Smooth muscle cell (in vitro differentiated cells): Measurements from ENCODE around the gene ATP9A. TPM values are rescaled to one million over a fixed set of nuclear protein-coding genes. Genes with fewer than 3 reads are reported as not detected.

Experiments
- DNase-seq: peaks from one replicate; lab custom pipeline; 2025; ENCODE audit not compliant: unreplicated experiment; lab: John Stamatoyannopoulos, UW
- H2AFZ ChIP-seq: fragments of 200-600 bp; sonication (generic); 2 replicates; pipeline ENCODE4 v1.6.0; 2016; ENCODE audit warnings: antibody characterized with exemption, low read depth, mild to moderate bottlenecking
- H3F3A ChIP-seq: fragments of 200-600 bp; sonication (generic); 2 replicates; pipeline ENCODE4 v1.6.0; 2017; ENCODE audit warnings: antibody characterized with exemption, low read depth
- H3K27ac ChIP-seq: fragments of 200-600 bp; sonication (generic); 2 replicates; pipeline ENCODE4 v1.5.1; 2016; ENCODE audit warnings: low read depth, mild to moderate bottlenecking
- H3K27me3 ChIP-seq: fragments of 200-600 bp; sonication (generic); 2 replicates; pipeline ENCODE4 v1.6.1; 2016; ENCODE audit warnings: low read depth, mild to moderate bottlenecking
- H3K36me3 ChIP-seq: fragments of 200-600 bp; sonication (generic); 2 replicates; pipeline ENCODE4 v1.5.1; 2016; ENCODE audit warnings: low read depth
- H3K4me1 ChIP-seq: fragments of 200-600 bp; sonication (generic); 2 replicates; pipeline ENCODE4 v1.5.1; 2016; ENCODE audit warnings: low read depth
- H3K4me2 ChIP-seq: fragments of 200-600 bp; sonication (generic); 2 replicates; pipeline ENCODE4 v1.6.0; 2016; ENCODE audit warnings: mild to moderate bottlenecking
- H3K4me3 ChIP-seq: fragments of 200-600 bp; sonication (generic); 2 replicates; pipeline ENCODE4 v1.5.1; 2016; ENCODE audit warnings: mild to moderate bottlenecking
- H3K79me2 ChIP-seq: fragments of 200-600 bp; sonication (generic); 2 replicates; pipeline ENCODE4 v1.6.0; 2016; ENCODE audit warnings: low read depth, mild to moderate bottlenecking
- H3K9ac ChIP-seq: fragments of 200-600 bp; sonication (generic); 2 replicates; pipeline ENCODE4 v1.6.0; 2016; ENCODE audit warnings: low read depth
- H3K9me3 ChIP-seq: fragments of 200-600 bp; sonication (generic); replicated peaks from 2 replicates; pipeline ENCODE4 v1.5.1; 2016; ENCODE audit warnings: low read depth
- H4K20me1 ChIP-seq: fragments of 200-600 bp; sonication (generic); 2 replicates; pipeline ENCODE4 v1.6.0; 2016; ENCODE audit warnings: low read depth
- CTCF ChIP-seq: fragments of 200-600 bp; sonication (generic); IDR thresholded peaks from 2 replicates; pipeline ENCODE4 v1.5.1; 2017; ENCODE audit warnings: borderline replicate concordance, mild to moderate bottlenecking, antibody characterized with exemption; ENCODE audit not compliant: insufficient read depth, poor library complexity, severe bottlenecking
- WGBS: methylation state at CpG from one replicate; pipeline ENCODE4 v1.1.7; 2016; ENCODE audit warnings: low lambda C conversion rate; 5-methylcytosine and 5-hydroxymethylcytosine counted together
- polyA plus RNA-seq: library from polyadenylated mRNA; unstranded; fragments of >200 nt; fragmentation: Nextera tagmentation; extraction: Ambion mirVana; gene quantifications from 2 replicates; pipeline ENCODE4 v1.2.1, GENCODE V29; 2016
- total RNA-seq: library from RNA; depleted of rRNA; stranded (reverse); fragments of >200 nt; gene quantifications from 2 replicates; pipeline ENCODE4 v1.2.3, GENCODE V29; 2014

Gene ATP9A
- total and polyA plus RNA-seq, 2 experiments from 2014 or later = 3.4 to 8.0 TPM

- Histone ChIP-seq H3K4me3 (no peak overlapping the region), H3K36me3 (no peaks in the 10 kb centered on the region), H3F3A (peaks cover 6% of the 10 kb centered on the region), H3K4me1 (peaks cover 6% of the 10 kb centered on the region), H3K9ac (no peak overlapping the region), H4K20me1 (no peaks in the 10 kb centered on the region), H3K4me2 (no peak overlapping the region), H3K27me3 (no peaks in the 10 kb centered on the region), H3K79me2 (no peaks in the 10 kb centered on the region), H3K9me3 (no peaks in the 10 kb centered on the region), H3K27ac (no peak overlapping the region), H2AFZ (no peak overlapping the region)
- DNase-seq = no peak
- 94% methylated on average over 9 of the region's 9 CpGs for WGBS
- TF ChIP-seq CTCF = no peak
Observed at GRCh38 chr20:51720384-51720783, 47.8 kb downstream of the ATP9A start.

- Histone ChIP-seq H3K27me3 (no peaks in the 10 kb centered on the region), H3K4me2 (peak overlapping the region; percentile 66), H3K9me3 (no peaks in the 10 kb centered on the region), H3K79me2 (no peaks in the 10 kb centered on the region), H3K27ac (peak overlapping the region; percentile 49), H2AFZ (peak overlapping the region; percentile 47), H3K4me3 (peak overlapping the region; percentile 0), H3F3A (peaks cover 6% of the 10 kb centered on the region), H4K20me1 (no peaks in the 10 kb centered on the region), H3K4me1 (peaks cover 18% of the 10 kb centered on the region), H3K9ac (no peak overlapping the region), H3K36me3 (no peaks in the 10 kb centered on the region)
- 93% methylated on average over 1 of the region's 1 CpG for WGBS
- no peak for TF ChIP-seq CTCF
- no peak for DNase-seq
Observed at GRCh38 chr20:51715856-51716185, 52.4 kb downstream of the ATP9A start.

GRCh38 chr20:51715163-51715855 lies 52.9 kb downstream of the ATP9A start:
- Histone ChIP-seq H3K4me2 (peak overlapping the region; percentile 66), H2AFZ (peak overlapping the region; percentile 47)
- no peak for TF ChIP-seq CTCF

GRCh38 chr20:51713213-51713598 lies 55.0 kb downstream of the ATP9A start:
- no peak overlapping the region for H3K27ac ChIP-seq
- WGBS = 94% methylated on average over 4 of the region's 4 CpGs
- no peaks in the 10 kb centered on the region for H3K9me3 ChIP-seq
- no peak overlapping the region for H3K4me3 ChIP-seq
- H2AFZ ChIP-seq = no peak overlapping the region
- H3K4me2 ChIP-seq = no peak overlapping the region
- no peak for DNase-seq
- no peak overlapping the region for H3K9ac ChIP-seq
- no peaks in the 10 kb centered on the region for H3K79me2 ChIP-seq
- no peaks in the 10 kb centered on the region for H3K36me3 ChIP-seq
- H3K27me3 ChIP-seq = no peaks in the 10 kb centered on the region
- H3F3A ChIP-seq = peaks cover 6% of the 10 kb centered on the region
- H4K20me1 ChIP-seq = no peaks in the 10 kb centered on the region
- TF ChIP-seq CTCF = no peak
- H3K4me1 ChIP-seq = peaks cover 25% of the 10 kb centered on the region

More at GRCh38 chr20:51715163-51715855, 52.9 kb downstream of the ATP9A start:
- DNase-seq = no peak
- Histone ChIP-seq H3K4me1 (peaks cover 23% of the 10 kb centered on the region), H3K9me3 (no peaks in the 10 kb centered on the region), H3F3A (peaks cover 6% of the 10 kb centered on the region), H3K9ac (no peak overlapping the region), H3K27ac (peak overlapping the region; percentile 49), H3K79me2 (no peaks in the 10 kb centered on the region), H4K20me1 (no peaks in the 10 kb centered on the region), H3K36me3 (no peaks in the 10 kb centered on the region), H3K4me3 (peak overlapping the region; percentile 0), H3K27me3 (no peaks in the 10 kb centered on the region)
- 35% methylated on average over 10 of the region's 10 CpGs for WGBS
